SK-N-SH treated with all-trans-retinoic acid at 6 μM for 48 hours (cell line): ENCODE results near the gene LONP2.

ENCODE experiments used
- CREB5 ChIP-seq: fragments of 250-450 bp; sonication (Bioruptor Pico); IDR thresholded peaks from 2 replicates; pipeline ENCODE4 v1.5.1; 2020; ENCODE audit warnings: low read depth, mild to moderate bottlenecking, moderate library complexity
- GLIS3 ChIP-seq: fragments of 250-450 bp; sonication (Bioruptor Pico); IDR thresholded peaks from 2 replicates; pipeline ENCODE4 v1.5.0; 2020; ENCODE audit warnings: mild to moderate bottlenecking, moderate library complexity
- ISL1 ChIP-seq: fragments of 250-450 bp; sonication (Bioruptor Pico); IDR thresholded peaks from 2 replicates; pipeline ENCODE4 v2.1.2; 2022; ENCODE audit warnings: mild to moderate bottlenecking, moderate library complexity
- OSR1 ChIP-seq: fragments of 250-450 bp; sonication (Bioruptor Pico); IDR thresholded peaks from 2 replicates; pipeline ENCODE4 v1.8.0; 2022; ENCODE audit warnings: moderate library complexity, mild to moderate bottlenecking, inconsistent platforms
- TCF4 ChIP-seq: fragments of 250-450 bp; sonication (Bioruptor Pico); IDR thresholded peaks from 2 replicates; pipeline ENCODE4 v1.8.0; 2021; ENCODE audit warnings: mild to moderate bottlenecking, moderate library complexity, borderline replicate concordance
- TOX ChIP-seq: fragments of 250-450 bp; sonication (Bioruptor Pico); IDR thresholded peaks from 2 replicates; pipeline ENCODE4 v1.8.0; 2021; ENCODE audit warnings: mild to moderate bottlenecking, moderate library complexity, borderline replicate concordance
- TSHZ2 ChIP-seq: fragments of 250-450 bp; sonication (Bioruptor Pico); IDR thresholded peaks from 2 replicates; pipeline ENCODE4 v1.5.0; 2020; ENCODE audit warnings: mild to moderate bottlenecking, moderate library complexity
- ZC3H10 ChIP-seq: fragments of 250-450 bp; sonication (Bioruptor Pico); IDR thresholded peaks from 2 replicates; pipeline ENCODE4 v1.5.1; 2021; ENCODE audit warnings: mild to moderate bottlenecking, moderate library complexity
- ZNF565 ChIP-seq: fragments of 450-650 bp; formaldehyde crosslinking; conservative IDR thresholded peaks from 2 replicates; pipeline ENCODE4 v1.5.0; 2020; ENCODE audit warnings: low read depth, mild to moderate bottlenecking, moderate library complexity
- TF ChIP-seq, protein P1 (sequence below): fragments of 250-450 bp; sonication (Bioruptor Pico); IDR thresholded peaks from 2 replicates; pipeline ENCODE4 v1.8.0; 2020; ENCODE audit warnings: mild to moderate bottlenecking, moderate library complexity, borderline replicate concordance
- TF ChIP-seq, protein P2 (sequence below): fragments of 250-450 bp; sonication (Bioruptor Pico); IDR thresholded peaks from 2 replicates; pipeline ENCODE4 v1.8.0; 2021; ENCODE audit warnings: low read depth, mild to moderate bottlenecking, moderate library complexity, borderline replicate concordance

DNA sequence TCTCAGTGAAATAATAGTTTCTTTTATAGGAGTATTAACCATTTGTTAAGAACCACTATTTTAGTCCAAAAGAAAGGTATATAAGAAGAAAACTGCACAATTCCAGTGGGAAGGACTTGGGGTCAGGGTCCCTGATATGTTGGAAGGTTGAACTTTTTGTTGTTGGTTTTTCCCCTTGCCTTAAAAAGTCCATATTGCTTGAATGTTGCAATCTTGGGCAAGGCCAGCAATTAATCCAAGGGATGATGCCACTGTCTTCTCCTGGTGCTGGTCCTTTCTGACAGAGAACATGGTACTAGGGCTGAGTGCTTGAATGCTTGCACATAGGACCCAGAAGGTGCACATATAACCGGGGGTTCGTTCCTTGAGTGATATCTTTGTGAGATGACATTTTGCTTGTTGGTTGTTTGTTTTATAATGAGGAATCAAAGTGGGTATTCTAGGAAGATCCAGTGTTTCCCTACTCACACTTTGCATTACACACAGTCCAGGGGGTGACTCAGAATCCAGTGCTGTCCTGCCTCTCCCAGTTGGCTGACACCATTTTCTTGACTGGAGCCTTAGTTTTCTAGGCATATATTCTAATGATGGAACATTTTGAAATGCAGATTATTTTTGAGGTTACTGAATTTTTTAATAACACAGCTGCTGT, 86.2 kb downstream of the LONP2 start:
- TF ChIP-seq GLIS3 (CRISPR knock-in tag) = no peak
- TF ChIP-seq OSR1 (CRISPR knock-in tag) = no peak
- TF ChIP-seq, protein P1, sequence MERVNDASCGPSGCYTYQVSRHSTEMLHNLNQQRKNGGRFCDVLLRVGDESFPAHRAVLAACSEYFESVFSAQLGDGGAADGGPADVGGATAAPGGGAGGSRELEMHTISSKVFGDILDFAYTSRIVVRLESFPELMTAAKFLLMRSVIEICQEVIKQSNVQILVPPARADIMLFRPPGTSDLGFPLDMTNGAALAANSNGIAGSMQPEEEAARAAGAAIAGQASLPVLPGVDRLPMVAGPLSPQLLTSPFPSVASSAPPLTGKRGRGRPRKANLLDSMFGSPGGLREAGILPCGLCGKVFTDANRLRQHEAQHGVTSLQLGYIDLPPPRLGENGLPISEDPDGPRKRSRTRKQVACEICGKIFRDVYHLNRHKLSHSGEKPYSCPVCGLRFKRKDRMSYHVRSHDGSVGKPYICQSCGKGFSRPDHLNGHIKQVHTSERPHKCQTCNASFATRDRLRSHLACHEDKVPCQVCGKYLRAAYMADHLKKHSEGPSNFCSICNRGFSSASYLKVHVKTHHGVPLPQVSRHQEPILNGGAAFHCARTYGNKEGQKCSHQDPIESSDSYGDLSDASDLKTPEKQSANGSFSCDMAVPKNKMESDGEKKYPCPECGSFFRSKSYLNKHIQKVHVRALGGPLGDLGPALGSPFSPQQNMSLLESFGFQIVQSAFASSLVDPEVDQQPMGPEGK (CRISPR knock-in tag) = no peak
- TF ChIP-seq ISL1 (CRISPR knock-in tag) = no peak
- TF ChIP-seq TCF4 = no peak
- no peak for TF ChIP-seq ZC3H10 (CRISPR knock-in tag)
- no peak for TF ChIP-seq ZNF565 (CRISPR knock-in tag)
- TF ChIP-seq, protein P2, sequence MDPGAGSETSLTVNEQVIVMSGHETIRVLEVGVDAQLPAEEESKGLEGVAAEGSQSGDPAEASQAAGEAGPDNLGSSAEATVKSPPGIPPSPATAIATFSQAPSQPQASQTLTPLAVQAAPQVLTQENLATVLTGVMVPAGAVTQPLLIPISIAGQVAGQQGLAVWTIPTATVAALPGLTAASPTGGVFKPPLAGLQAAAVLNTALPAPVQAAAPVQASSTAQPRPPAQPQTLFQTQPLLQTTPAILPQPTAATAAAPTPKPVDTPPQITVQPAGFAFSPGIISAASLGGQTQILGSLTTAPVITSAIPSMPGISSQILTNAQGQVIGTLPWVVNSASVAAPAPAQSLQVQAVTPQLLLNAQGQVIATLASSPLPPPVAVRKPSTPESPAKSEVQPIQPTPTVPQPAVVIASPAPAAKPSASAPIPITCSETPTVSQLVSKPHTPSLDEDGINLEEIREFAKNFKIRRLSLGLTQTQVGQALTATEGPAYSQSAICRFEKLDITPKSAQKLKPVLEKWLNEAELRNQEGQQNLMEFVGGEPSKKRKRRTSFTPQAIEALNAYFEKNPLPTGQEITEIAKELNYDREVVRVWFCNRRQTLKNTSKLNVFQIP (CRISPR knock-in tag) = no peak
- TF ChIP-seq TSHZ2 (CRISPR knock-in tag) = no peak
- no peak for TF ChIP-seq TOX (CRISPR knock-in tag)
- TF ChIP-seq CREB5 (CRISPR knock-in tag) = no peak
